ENCODE data around the gene TSPAN3. TPM values are rescaled to one million over a fixed set of nuclear protein-coding genes. Genes with fewer than 3 reads are reported as not detected.

The TSPAN3 gene
- total and polyA plus RNA-seq, 12 donors = 52.2 to 159 (median 98.7) TPM

DNA sequence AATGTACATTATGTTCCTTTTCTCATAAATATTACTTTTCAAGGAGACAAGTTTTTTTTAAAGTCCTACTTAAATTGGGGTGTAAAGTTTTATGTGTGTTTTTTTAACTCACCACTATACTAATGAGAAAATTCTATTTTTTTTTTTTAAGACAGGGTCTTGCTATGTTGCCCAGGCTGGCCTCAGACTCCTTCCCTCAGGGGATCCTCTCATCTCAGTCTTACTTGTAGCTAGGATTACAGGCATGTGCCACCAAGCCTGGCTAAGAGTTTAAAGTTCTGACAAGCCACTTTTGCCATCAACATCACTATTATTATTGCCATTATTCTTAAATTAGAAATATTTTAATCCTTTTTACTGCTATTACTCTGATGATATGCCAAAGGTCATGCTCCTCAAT lies 7.7 kb downstream of the TSPAN3 start:
- H3K27ac ChIP-seq = no peak overlapping the region
- DNase-seq = no peak
- ATAC-seq = no peak

DNA sequence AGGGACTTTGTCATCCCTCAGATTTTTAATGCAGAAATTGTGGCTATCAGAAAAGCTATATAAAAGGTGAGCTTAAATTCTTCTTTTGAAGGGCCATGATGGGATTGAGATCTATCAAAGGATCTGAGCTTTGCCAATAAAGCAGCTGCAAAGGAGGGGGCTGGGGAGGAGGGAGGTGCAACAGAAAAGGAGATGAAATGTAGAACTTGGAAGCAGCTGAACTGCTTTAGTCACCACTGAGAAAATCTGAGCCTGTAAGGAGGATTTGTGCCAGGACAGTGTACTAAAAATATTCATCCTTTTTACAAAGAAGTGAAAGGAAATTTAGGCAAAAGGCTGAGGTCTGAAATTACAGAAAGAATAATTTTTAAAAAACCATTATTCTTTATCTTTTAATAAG lies 10.4 kb downstream of the TSPAN3 start:
- Histone ChIP-seq H3K4me3 (peak overlapping the region in 1 of 10 donors; percentile 14), H3K27me3 (no peaks in the 10 kb centered on the region), H3K9me3 (no peaks in the 10 kb centered on the region), H3K4me1 (peaks cover 0 to 57% (median 42%) of the 10 kb centered on the region in 9 donors), H3K36me3 (peaks cover 0 to 5% (median 0%) of the 10 kb centered on the region in 9 donors), H3K27ac (peak overlapping the region in 9 of 10 donors; percentile 16 to 78 (median 35))
- TF ChIP-seq, protein P1, sequence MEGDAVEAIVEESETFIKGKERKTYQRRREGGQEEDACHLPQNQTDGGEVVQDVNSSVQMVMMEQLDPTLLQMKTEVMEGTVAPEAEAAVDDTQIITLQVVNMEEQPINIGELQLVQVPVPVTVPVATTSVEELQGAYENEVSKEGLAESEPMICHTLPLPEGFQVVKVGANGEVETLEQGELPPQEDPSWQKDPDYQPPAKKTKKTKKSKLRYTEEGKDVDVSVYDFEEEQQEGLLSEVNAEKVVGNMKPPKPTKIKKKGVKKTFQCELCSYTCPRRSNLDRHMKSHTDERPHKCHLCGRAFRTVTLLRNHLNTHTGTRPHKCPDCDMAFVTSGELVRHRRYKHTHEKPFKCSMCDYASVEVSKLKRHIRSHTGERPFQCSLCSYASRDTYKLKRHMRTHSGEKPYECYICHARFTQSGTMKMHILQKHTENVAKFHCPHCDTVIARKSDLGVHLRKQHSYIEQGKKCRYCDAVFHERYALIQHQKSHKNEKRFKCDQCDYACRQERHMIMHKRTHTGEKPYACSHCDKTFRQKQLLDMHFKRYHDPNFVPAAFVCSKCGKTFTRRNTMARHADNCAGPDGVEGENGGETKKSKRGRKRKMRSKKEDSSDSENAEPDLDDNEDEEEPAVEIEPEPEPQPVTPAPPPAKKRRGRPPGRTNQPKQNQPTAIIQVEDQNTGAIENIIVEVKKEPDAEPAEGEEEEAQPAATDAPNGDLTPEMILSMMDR (IDR thresholded peaks at IDR 0.05) = no peak
- DNase-seq (no peak), ATAC-seq (peak; percentile 64 to 89 (median 84))
- intact Hi-C loops (cut with DNase I) = no loop called here

More for the DNA sequence above, 7.7 kb downstream of the TSPAN3 start:
- H3K4me3 ChIP-seq = no peak overlapping the region
- TF ChIP-seq, protein P1 (IDR thresholded peaks at IDR 0.05) = no peak
- peaks cover 0 to 77% (median 53%) of the 10 kb centered on the region in 9 donors for H3K4me1 ChIP-seq
- H3K36me3 ChIP-seq = no peaks in the 10 kb centered on the region
- no peaks in the 10 kb centered on the region for H3K9me3 ChIP-seq
- intact Hi-C loops (cut with DNase I) = no loop called here
- no peaks in the 10 kb centered on the region for H3K27me3 ChIP-seq

DNA sequence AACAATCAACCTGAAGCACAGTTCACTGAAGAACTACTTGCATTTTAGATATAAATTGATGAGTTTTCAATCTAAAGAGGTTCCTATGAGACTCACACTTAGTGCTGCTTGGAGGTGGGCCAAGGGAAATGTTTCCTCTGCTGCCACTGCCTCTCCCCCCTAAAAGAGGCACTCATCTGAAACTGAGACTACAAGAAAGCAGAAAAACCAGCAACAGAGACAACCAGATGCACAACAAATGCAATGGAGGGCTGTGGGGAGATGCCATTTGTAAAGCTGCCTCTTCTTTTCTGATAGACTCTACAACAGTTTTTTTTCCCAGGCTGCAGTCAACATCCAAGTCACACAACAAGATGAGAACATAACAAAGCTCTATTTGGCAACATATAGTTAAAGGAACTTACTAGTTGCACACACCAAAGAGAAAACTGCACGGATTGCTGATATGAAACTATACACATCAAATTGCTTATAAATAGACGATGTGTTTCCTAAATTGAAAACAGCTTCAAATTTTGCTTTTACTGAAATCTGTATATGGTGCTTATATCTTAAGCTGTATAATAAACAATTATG lies 11.0 kb downstream of the TSPAN3 start:
- WGBS, 2 donors = 3 to 9% methylated on average over 2 of the region's 2 CpGs
- H3K36me3 ChIP-seq = peaks cover 0 to 9% (median 0%) of the 10 kb centered on the region in 9 donors
- ATAC-seq (peak in 4 of 8 donors; percentile 32 to 54 (median 48)), DNase-seq (no peak)
- no peaks in the 10 kb centered on the region for H3K9me3 ChIP-seq
- peaks cover 0 to 54% (median 42%) of the 10 kb centered on the region in 9 donors for H3K4me1 ChIP-seq
- intact Hi-C loops (cut with DNase I) = loop anchor here in 1 of 10 donors (2.0 kb wide), 1 partner anchor 17 kb away; no protein-coding TSS in a partner anchor
- TF ChIP-seq, protein P1 (IDR thresholded peaks at IDR 0.05) = no peak
- H3K4me3 ChIP-seq = no peak overlapping the region
- H3K27ac ChIP-seq = peak overlapping the region in 4 of 10 donors; percentile 35 to 78 (median 48)
- no peaks in the 10 kb centered on the region for H3K27me3 ChIP-seq

DNA sequence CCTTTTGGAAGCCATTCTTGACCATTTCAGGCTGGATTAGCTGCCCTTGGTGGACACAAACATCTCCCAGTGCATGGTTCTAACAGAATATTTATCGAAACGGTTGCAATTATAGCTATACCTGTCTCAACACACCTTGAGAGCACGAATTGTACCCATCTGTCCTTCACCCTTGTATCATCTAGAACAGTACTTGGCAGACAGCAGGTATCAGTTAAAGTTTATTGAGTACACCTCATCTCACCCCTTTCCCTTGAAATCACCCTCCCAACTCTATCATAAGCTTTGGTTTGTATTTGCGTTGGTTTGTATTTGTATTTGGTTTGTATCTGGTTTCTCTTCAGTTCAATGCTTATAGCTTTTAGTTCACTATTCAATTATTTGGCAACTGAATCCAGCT lies 12.4 kb downstream of the TSPAN3 start:
- ATAC-seq (no peak), DNase-seq (no peak)
- Histone ChIP-seq H3K4me1 (peaks cover 0 to 42% (median 36%) of the 10 kb centered on the region in 9 donors), H3K4me3 (no peak overlapping the region), H3K36me3 (peaks cover 0 to 22% (median 0%) of the 10 kb centered on the region in 9 donors), H3K27me3 (no peaks in the 10 kb centered on the region), H3K9me3 (no peaks in the 10 kb centered on the region), H3K27ac (no peak overlapping the region)
- TF ChIP-seq, protein P1 (IDR thresholded peaks at IDR 0.05) = no peak
- intact Hi-C loops (cut with DNase I) = loop anchor here in 1 of 10 donors (2.0 kb wide), 1 partner anchor 16 kb away; no protein-coding TSS in a partner anchor
- WGBS, 2 donors = 95% methylated on average over 4 of the region's 4 CpGs

All from heart right ventricle (tissue), 16 donors.